Neutrophil (primary cell): ENCODE measurements around the gene PTGDR.

ENCODE experiments used
- H3K27ac ChIP-seq: fragments of 200-600 bp; sonication (generic); 2 replicates; pipeline ENCODE4 v1.5.1; 2016; ENCODE audit warnings: mild to moderate bottlenecking, moderate library complexity
- H3K27me3 ChIP-seq: fragments of 200-600 bp; sonication (generic); 2 replicates; pipeline ENCODE4 v1.6.0; 2016; ENCODE audit warnings: mild to moderate bottlenecking
- H3K36me3 ChIP-seq: fragments of 200-600 bp; sonication (generic); 2 replicates; pipeline ENCODE4 v1.5.1; 2017
- H3K4me1 ChIP-seq, 2 experiments: fragments of 200-600 bp in 1 of 2; sonication (generic) in 1 of 2; 1 replicate in 1 of 2; 2 replicates in 1 of 2; pipeline versions ENCODE4 v1.5.1 to v1.6.1; 2013 to 2016; ENCODE audit warnings: low read depth in 1 of 2, low read length in 1 of 2, mild to moderate bottlenecking in 1 of 2, moderate library complexity in 1 of 2; ENCODE audit not compliant: control insufficient read depth in 1 of 2, insufficient read depth in 1 of 2
- H3K4me3 ChIP-seq, 2 experiments: fragments of 200-600 bp in 1 of 2; sonication (generic) in 1 of 2; 1 replicate in 1 of 2; 2 replicates in 1 of 2; pipeline ENCODE4 v1.5.1; 2013 to 2016; ENCODE audit warnings: low read depth in 1 of 2, low read length in 1 of 2, mild to moderate bottlenecking in 1 of 2, moderate library complexity in 1 of 2
- H3K9me3 ChIP-seq: fragments of 200-600 bp; sonication (generic); 2 replicates; pipeline ENCODE4 v1.5.1; 2016
- CTCF ChIP-seq: fragments of 200-600 bp; sonication (generic); IDR thresholded peaks from 2 replicates; pipeline ENCODE4 v1.5.1; 2016; ENCODE audit warnings: antibody characterized with exemption

Gene PTGDR

GRCh38 chr14:52299692-52300278 is 32.3 kb downstream of the PTGDR start:
- H3K9me3 ChIP-seq = no peaks in the 10 kb centered on the region
- H3K4me3 ChIP-seq = no peak overlapping the region
- no peak overlapping the region for H3K27ac ChIP-seq

DNA sequence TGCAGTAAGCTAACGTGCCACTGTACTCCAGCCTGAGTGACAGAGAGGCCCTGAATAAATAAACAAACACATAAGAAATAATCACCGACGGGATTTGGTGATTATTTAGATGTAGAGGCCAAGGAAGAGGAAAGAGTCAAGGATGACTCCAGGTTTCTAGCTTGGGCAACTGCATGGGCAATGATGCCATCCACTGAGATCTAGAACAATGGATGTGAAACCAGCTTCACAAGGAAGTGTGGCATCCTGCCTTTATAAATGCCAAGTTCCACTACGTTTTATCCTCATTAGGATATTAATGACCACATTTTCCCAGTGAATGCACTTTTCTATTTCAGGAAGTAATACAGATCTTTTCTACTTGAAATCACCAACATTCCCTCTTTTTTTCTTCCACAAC is 35.7 kb downstream of the PTGDR start:
- Histone ChIP-seq H3K4me1 (peaks cover 36 to 38% of the 10 kb centered on the region in 2 experiments), H3K27ac (no peak overlapping the region), H3K27me3 (no peaks in the 10 kb centered on the region), H3K9me3 (no peaks in the 10 kb centered on the region), H3K36me3 (no peaks in the 10 kb centered on the region), H3K4me3 (no peak overlapping the region)
- TF ChIP-seq CTCF = no peak

More at GRCh38 chr14:52299692-52300278, 32.3 kb downstream of the PTGDR start:
- peak; percentile 58 for TF ChIP-seq CTCF
- H3K27me3 ChIP-seq = no peaks in the 10 kb centered on the region
- H3K4me1 ChIP-seq = peaks cover 16 to 18% of the 10 kb centered on the region in 2 experiments
- no peaks in the 10 kb centered on the region for H3K36me3 ChIP-seq

DNA sequence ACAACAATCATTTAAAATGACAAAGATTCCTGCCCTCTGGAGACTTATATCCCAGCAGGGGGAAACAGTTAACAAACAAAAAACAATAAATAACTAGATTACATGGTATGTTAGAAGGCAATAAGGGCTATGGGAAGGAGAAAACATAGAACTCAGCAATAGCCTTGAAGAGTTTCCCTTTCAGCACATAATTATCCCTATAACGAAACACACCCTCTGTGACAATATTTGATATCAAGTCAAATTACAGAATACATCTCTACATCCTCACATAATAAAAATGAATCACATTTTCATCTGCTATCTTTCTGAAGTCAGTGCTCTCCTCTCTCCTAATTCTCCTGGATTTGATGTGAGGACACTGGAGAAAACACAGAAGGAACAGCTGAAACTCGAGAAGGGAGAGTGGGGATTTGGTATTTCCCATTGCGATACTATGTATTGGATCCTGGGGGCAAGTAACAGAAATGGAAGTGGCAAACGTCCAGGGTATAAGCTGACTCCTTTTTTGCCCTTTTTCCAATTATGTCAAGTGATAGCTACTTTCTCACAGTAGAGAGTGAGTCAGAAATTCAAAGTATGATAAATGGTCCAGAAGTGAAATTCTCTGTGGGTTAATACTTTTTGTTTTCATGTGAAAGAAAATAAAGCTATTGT is 36.9 kb downstream of the PTGDR start:
- no peaks in the 10 kb centered on the region for H3K9me3 ChIP-seq
- no peak for TF ChIP-seq CTCF
- H3K27me3 ChIP-seq = no peaks in the 10 kb centered on the region
- no peak overlapping the region for H3K4me3 ChIP-seq
- H3K36me3 ChIP-seq = no peaks in the 10 kb centered on the region
- peaks cover 47 to 49% of the 10 kb centered on the region in 2 experiments for H3K4me1 ChIP-seq
- peak overlapping the region; percentile 66 for H3K27ac ChIP-seq

- Histone ChIP-seq H3K27me3 (no peaks in the 10 kb centered on the region), H3K36me3 (no peaks in the 10 kb centered on the region), H3K9me3 (no peaks in the 10 kb centered on the region), H3K27ac (peak overlapping the region; percentile 66), H3K4me1 (peaks cover 53 to 56% of the 10 kb centered on the region in 2 experiments), H3K4me3 (no peak overlapping the region)
- TF ChIP-seq CTCF = no peak
Measured at GRCh38 chr14:52305014-52305413, 37.5 kb downstream of the PTGDR start.

GRCh38 chr14:52307376-52307775 is 39.9 kb downstream of the PTGDR start:
- H3K27ac ChIP-seq = peak overlapping the region; percentile 59
- peaks cover 69 to 72% of the 10 kb centered on the region in 2 experiments for H3K4me1 ChIP-seq
- H3K36me3 ChIP-seq = no peaks in the 10 kb centered on the region
- no peaks in the 10 kb centered on the region for H3K27me3 ChIP-seq
- H3K4me3 ChIP-seq = no peak overlapping the region
- no peaks in the 10 kb centered on the region for H3K9me3 ChIP-seq
- TF ChIP-seq CTCF = no peak
